H1 (cell line): ENCODE data around the gene RSAD1. TPM values are rescaled to one million over a fixed set of nuclear protein-coding genes. Genes with fewer than 3 reads are reported as not detected.

Experiments
- BACH1 ChIP-seq: IDR thresholded peaks from 2 replicates; pipeline ENCODE4 v1.6.1; 2012; ENCODE audit warnings: low read length, improper control_type of control experiment
- CHD1 ChIP-seq: IDR thresholded peaks from 2 replicates; pipeline ENCODE4 v1.6.1; 2012; ENCODE audit warnings: low read depth, low read length, improper control_type of control experiment
- CHD7 ChIP-seq: fragments of 300-600 bp; sonication (generic); IDR thresholded peaks from 2 replicates; pipeline ENCODE4 v1.7.1; 2012; ENCODE audit warnings: low read length, moderate library complexity, mild to moderate bottlenecking, inconsistent platforms; ENCODE audit not compliant: insufficient replicate concordance
- POLR2A ChIP-seq, 2 experiments: IDR thresholded peaks; 1 replicate in 1 of 2; 2 replicates in 1 of 2; pipeline ENCODE4 v1.6.1; 2011; ENCODE audit warnings: low read depth in 2 of 2, low read length in 2 of 2, mild to moderate bottlenecking in 2 of 2; ENCODE audit errors: control extremely low read depth in 1 of 2
- RNF2 ChIP-seq: fragments of 200-900, 300-1000 bp; sonication (generic); IDR thresholded peaks from 2 replicates; pipeline ENCODE4 v1.7.1; 2016; ENCODE audit warnings: borderline replicate concordance, low read depth, mild to moderate bottlenecking, antibody characterized with exemption, low read length; ENCODE audit not compliant: poor library complexity, severe bottlenecking; ENCODE audit errors: missing control alignments
- polyA plus RNA-seq, 7 experiments: library from polyadenylated mRNA; depleted of rRNA in 3 of 7; stranded (reverse) in 5 of 7; unstranded in 2 of 7; fragments of >200 nt in 5 of 7; fragments of 200-250 nt in 2 of 7; gene quantifications; 1 replicate in 5 of 7; 2 replicates in 1 of 7; 4 replicates in 1 of 7; pipeline versions ENCODE4 v1.2.1 to v1.2.3, GENCODE V29; 2011 to 2013; ENCODE audit warnings: missing spikeins in 2 of 7, mixed read lengths in 2 of 7
- total RNA-seq: library from RNA; stranded (reverse); fragmentation: NEBNext Ultra II Directional; extraction: Animal tissue kit (Norgen Biotek cat#: 25700); gene quantifications from 2 replicates; pipeline ENCODE4 v1.2.1, GENCODE V29; 2021
- TF ChIP-seq, protein P1 (sequence below): IDR thresholded peaks from 2 replicates; pipeline ENCODE4 v1.6.1; 2011; ENCODE audit warnings: low read depth, mild to moderate bottlenecking, low read length; ENCODE audit not compliant: insufficient read depth

The RSAD1 gene
- total and polyA plus RNA-seq, 2 of the 8 experiments (the other 6 are each of a cell fraction or from before 2014, with no cell fraction given), result 17.9 to 33.5 TPM

GRCh38 chr17:50527949-50528474, 49.4 kb downstream of the RSAD1 start (continued):
- no peak for TF ChIP-seq CHD7
- TF ChIP-seq POLR2A (IDR thresholded peaks at IDR 0.05; ENCODE audit: control extremely low read depth in 1 of 2, low read depth in 2 of 2, low read length in 2 of 2), result no peak
- no peak for TF ChIP-seq CHD1
- TF ChIP-seq RNF2, result no peak
- TF ChIP-seq BACH1, result no peak
- TF ChIP-seq, protein P1, sequence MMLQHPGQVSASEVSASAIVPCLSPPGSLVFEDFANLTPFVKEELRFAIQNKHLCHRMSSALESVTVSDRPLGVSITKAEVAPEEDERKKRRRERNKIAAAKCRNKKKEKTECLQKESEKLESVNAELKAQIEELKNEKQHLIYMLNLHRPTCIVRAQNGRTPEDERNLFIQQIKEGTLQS, result no peak
